PC-9 (cell line): ENCODE results near the gene SMG9. TPM values are rescaled to one million over a fixed set of nuclear protein-coding genes. Genes with fewer than 3 reads are reported as not detected.
"Not testable (repeated sequence)": the region's sequence is repeated elsewhere in the genome, so short reads cannot be mapped to it uniquely, and the experiment has no call there.

Source experiments
- BruUV-seq: library from RNA; stranded (reverse); fragments of 400-500 nt; replicated peaks from 2 replicates; lab custom pipeline; 2021; lab: Mats Ljungman, UMichigan
- CTCF ChIA-PET: fragments of 300-600 bp; sonication (Branson Sonifier 250); formaldehyde crosslinking; loops from one replicate; lab custom pipeline; 2022; ENCODE audit warnings: antibody characterized with exemption; lab: Charles Lee
- POLR2A ChIA-PET: fragments of 300-600 bp; sonication (Branson Sonifier 250); formaldehyde crosslinking; loops from one replicate; lab custom pipeline; 2022; ENCODE audit warnings: antibody characterized with exemption; ENCODE audit not compliant: unreplicated experiment; lab: Charles Lee
- DNase-seq, 2 experiments: peaks; one replicate each; pipeline versions ENCODE4 v3.0.0 to v3.0.0-alpha.2; 2015 to 2022; ENCODE audit warnings: mixed read lengths in 1 of 2
- H2AFZ ChIP-seq: fragments of 200-600 bp; sonication (generic); 2 replicates; pipeline ENCODE4 v1.8.1; 2017; ENCODE audit warnings: antibody characterized with exemption
- H3F3A ChIP-seq: fragments of 200-600 bp; sonication (generic); 2 replicates; pipeline ENCODE4 v1.8.1; 2017; ENCODE audit warnings: antibody characterized with exemption, mild to moderate bottlenecking, low read depth; ENCODE audit not compliant: insufficient read depth
- H3K27ac ChIP-seq: fragments of 200-600 bp; sonication (generic); 2 replicates; pipeline ENCODE4 v1.6.1; 2016; ENCODE audit warnings: mixed run types
- H3K27me3 ChIP-seq: fragments of 200-600 bp; sonication (generic); 2 replicates; pipeline ENCODE4 v1.6.1; 2016; ENCODE audit warnings: low read depth, mixed run types; ENCODE audit not compliant: insufficient read depth
- H3K36me3 ChIP-seq: fragments of 200-600 bp; sonication (generic); 2 replicates; pipeline ENCODE4 v1.6.1; 2016; ENCODE audit warnings: low read depth, mixed run types
- H3K4me1 ChIP-seq: fragments of 200-600 bp; sonication (generic); replicated peaks from 2 replicates; pipeline ENCODE4 v1.6.1; 2016; ENCODE audit warnings: mixed run types; ENCODE audit not compliant: insufficient read depth
- H3K4me2 ChIP-seq: fragments of 200-600 bp; sonication (generic); 2 replicates; pipeline ENCODE4 v1.6.1; 2017; ENCODE audit warnings: mixed run types
- H3K4me3 ChIP-seq: fragments of 200-600 bp; sonication (generic); 2 replicates; pipeline ENCODE4 v1.6.1; 2016; ENCODE audit warnings: mixed run types
- H3K79me2 ChIP-seq: fragments of 200-600 bp; sonication (generic); 2 replicates; pipeline ENCODE4 v1.6.1; 2017; ENCODE audit warnings: low read depth, mixed run types
- H3K9me2 ChIP-seq: fragments of 200-600 bp; sonication (generic); 2 replicates; pipeline ENCODE4 v1.8.1; 2017; ENCODE audit warnings: mild to moderate bottlenecking; ENCODE audit not compliant: insufficient read depth
- H3K9me3 ChIP-seq: fragments of 200-600 bp; sonication (generic); 2 replicates; pipeline ENCODE4 v1.8.1; 2016; ENCODE audit warnings: low read depth; ENCODE audit not compliant: insufficient read depth
- H4K20me1 ChIP-seq: fragments of 200-600 bp; sonication (generic); 2 replicates; pipeline ENCODE4 v1.8.1; 2017; ENCODE audit not compliant: insufficient read depth
- EZH2 ChIP-seq: fragments of 200-600 bp; sonication (generic); IDR thresholded peaks from 2 replicates; pipeline ENCODE4 v1.8.0; 2017; ENCODE audit warnings: antibody characterized with exemption, low read depth
- intact Hi-C: fragments of 100-400 bp; cut with micrococcal nuclease; formaldehyde crosslinking; loops from one replicate; pipeline ENCODE4 v1.10.0; 2022; ENCODE audit not compliant: unreplicated experiment
- total RNA-seq: library from RNA; stranded (reverse); gene quantifications from 2 replicates; pipeline ENCODE4 v1.2.3, GENCODE V29; 2021
- TF ChIP-seq, protein P1 (sequence below): fragments of 200-600 bp; sonication (generic); conservative IDR thresholded peaks from 2 replicates; pipeline ENCODE4 v1.6.1; 2017; ENCODE audit warnings: mixed run types, antibody characterized with exemption, mild to moderate bottlenecking, moderate library complexity

SMG9 gene
- total RNA-seq, 1 experiment from 2014 or later = 76.8 TPM

DNA sequence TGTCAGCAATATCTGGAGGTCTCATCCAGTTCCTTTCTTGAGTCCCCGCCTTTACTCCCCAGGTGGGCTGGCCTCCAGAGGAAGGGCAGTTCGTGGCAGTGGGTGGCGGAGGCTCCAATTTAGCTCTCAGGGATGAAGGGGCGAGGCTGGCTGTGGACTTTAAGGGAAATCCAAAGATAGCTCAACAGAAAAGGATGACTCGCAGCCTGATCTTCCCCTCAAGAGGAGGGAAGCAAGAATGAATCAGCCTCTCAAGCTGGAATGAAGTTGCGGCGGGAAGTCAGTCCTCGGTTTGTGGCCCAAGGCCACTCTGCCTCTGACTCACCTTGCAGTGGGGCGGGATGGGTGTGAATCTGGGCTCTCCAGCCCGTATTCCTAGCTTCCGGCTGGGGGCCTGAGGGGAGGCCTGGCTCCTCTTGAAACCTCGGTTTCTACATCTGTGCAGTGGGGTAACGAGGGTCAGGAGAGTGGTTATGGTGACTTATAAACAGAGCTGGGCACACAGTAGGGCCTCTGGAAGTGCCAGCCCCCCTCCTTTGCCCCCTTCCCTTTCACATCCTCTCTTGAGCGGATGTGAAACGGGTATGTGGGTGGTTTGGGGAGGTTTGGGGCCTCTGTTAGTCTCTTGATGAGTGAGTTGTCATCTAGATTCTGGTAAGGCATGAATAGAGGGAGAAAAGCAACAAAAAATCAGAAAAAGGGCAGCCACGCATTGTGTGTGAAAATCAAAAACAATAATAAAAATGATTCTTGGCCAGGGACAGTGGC lies 10.5 kb upstream of the SMG9 start:
- H3F3A ChIP-seq = peaks cover 62% of the 10 kb centered on the region
- ChIA-PET CTCF (interaction anchor here (0.6 to 1.3 kb wide), 4 partner anchors 12 to 97 kb away, joined by 3 to 4 read pairs (median 3); no protein-coding TSS in a partner anchor), POLR2A (interaction anchor here (0.5 to 0.9 kb wide), 9 partner anchors 9 to 1702 kb away, joined by 3 to 7 read pairs (median 5); partner anchors contain the start of genes FOSB and SMG9)
- H3K4me1 ChIP-seq = peaks cover 39% of the 10 kb centered on the region
- H2AFZ ChIP-seq = no peak overlapping the region
- BruUV-seq = TSS peak; percentile 42
- H3K27ac ChIP-seq = peak overlapping the region; percentile 88
- H4K20me1 ChIP-seq = no peaks in the 10 kb centered on the region
- H3K9me3 ChIP-seq = no peaks in the 10 kb centered on the region
- peak overlapping the region; percentile 6; the same call in 1 of the 2 replicates for H3K4me3 ChIP-seq
- DNase-seq = peak; percentile 90 to 95
- H3K27me3 ChIP-seq = no peaks in the 10 kb centered on the region
- H3K36me3 ChIP-seq = peaks cover 4% of the 10 kb centered on the region; the same call in 1 of the 2 replicates
- TF ChIP-seq EZH2 = no peak
- TF ChIP-seq, protein P1, sequence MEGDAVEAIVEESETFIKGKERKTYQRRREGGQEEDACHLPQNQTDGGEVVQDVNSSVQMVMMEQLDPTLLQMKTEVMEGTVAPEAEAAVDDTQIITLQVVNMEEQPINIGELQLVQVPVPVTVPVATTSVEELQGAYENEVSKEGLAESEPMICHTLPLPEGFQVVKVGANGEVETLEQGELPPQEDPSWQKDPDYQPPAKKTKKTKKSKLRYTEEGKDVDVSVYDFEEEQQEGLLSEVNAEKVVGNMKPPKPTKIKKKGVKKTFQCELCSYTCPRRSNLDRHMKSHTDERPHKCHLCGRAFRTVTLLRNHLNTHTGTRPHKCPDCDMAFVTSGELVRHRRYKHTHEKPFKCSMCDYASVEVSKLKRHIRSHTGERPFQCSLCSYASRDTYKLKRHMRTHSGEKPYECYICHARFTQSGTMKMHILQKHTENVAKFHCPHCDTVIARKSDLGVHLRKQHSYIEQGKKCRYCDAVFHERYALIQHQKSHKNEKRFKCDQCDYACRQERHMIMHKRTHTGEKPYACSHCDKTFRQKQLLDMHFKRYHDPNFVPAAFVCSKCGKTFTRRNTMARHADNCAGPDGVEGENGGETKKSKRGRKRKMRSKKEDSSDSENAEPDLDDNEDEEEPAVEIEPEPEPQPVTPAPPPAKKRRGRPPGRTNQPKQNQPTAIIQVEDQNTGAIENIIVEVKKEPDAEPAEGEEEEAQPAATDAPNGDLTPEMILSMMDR = no peak
- intact Hi-C loops = loop anchor here (1.0 to 2.0 kb wide), 2 partner anchors 12 to 20 kb away; no protein-coding TSS in a partner anchor
- no peaks in the 10 kb centered on the region for H3K79me2 ChIP-seq
- H3K9me2 ChIP-seq = no peaks in the 10 kb centered on the region
- peak overlapping the region; percentile 56 for H3K4me2 ChIP-seq

DNA sequence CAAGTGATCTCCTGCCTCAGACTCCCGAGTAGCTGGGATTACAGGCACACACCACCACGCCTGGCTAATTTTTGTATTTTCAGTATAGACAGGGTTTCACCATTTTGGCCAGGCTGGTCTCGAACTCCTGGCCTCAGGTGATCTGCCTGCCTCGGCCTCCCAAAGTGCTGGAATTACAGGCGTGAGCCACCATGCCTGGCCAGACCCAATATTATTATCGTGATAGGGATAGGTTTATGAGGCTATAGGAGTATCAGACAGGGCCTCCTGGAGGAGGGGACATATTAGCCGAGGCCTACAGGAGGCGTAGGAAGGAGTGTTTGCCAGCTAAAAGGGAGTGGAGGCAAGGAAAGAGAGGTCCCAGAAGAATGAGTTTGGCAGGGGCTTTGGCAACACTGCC lies 9.9 kb upstream of the SMG9 start:
- not testable (repeated sequence) for H4K20me1 ChIP-seq, DNase-seq, H3K9me2 ChIP-seq, H3K27me3 ChIP-seq, H3K79me2 ChIP-seq, H3K9me3 ChIP-seq, H3K36me3 ChIP-seq, H2AFZ ChIP-seq
- H3K4me2 ChIP-seq = peak overlapping the region; percentile 56
- peak overlapping the region; percentile 6; the same call in 1 of the 2 replicates for H3K4me3 ChIP-seq
- intact Hi-C loops = loop anchor here (1.0 to 2.0 kb wide), 2 partner anchors 13 to 20 kb away; no protein-coding TSS in a partner anchor
- TSS peak; percentile 24 for BruUV-seq
- H3K4me1 ChIP-seq = peaks cover 42% of the 10 kb centered on the region
- CTCF ChIA-PET = interaction anchor here (0.6 to 1.3 kb wide), 3 partner anchors 12 to 96 kb away, joined by 3 to 4 read pairs (median 3); no protein-coding TSS in a partner anchor
- POLR2A ChIA-PET = interaction anchor here (0.5 to 0.9 kb wide), 7 partner anchors 9 to 170 kb away, joined by 3 to 7 read pairs (median 5); partner anchors contain the start of gene SMG9
- H3K27ac ChIP-seq = peak overlapping the region; percentile 88
- peaks cover 61% of the 10 kb centered on the region for H3F3A ChIP-seq

DNA sequence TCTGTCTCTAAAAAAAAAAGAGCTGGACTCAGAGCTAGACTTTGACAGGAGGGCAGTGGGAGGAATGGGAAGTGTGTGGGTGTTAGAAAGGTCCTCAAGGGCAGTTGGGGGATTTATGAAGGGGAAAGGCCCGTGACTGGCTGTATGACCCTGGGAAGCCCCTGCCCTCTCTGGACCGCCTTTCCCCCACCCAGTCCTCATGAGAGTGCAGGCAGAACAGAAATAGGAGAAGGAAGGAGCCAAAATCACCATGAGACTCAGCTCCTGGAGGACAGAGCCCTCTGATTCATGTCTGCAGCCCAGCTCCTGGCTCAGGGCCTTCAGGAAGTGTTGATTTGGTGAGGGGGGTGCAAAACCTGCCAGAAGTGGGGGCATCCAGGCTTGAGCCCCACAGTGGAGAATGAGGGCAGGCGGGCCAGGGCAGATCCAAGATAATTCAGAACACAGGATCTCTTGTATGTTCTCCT lies 8.7 kb upstream of the SMG9 start:
- CTCF ChIA-PET = no interaction called here
- BruUV-seq = no TSS peak

More for the DNA sequence above, 8.7 kb upstream of the SMG9 start:
- POLR2A ChIA-PET = interaction anchor here (0.9 kb wide), 1 partner anchor 95 kb away, joined by 7 read pairs; no protein-coding TSS in a partner anchor
- intact Hi-C loops = no loop called here
- no peak for TF ChIP-seq EZH2
- TF ChIP-seq, protein P1 = no peak
- Histone ChIP-seq H2AFZ (no peak overlapping the region), H3K79me2 (no peaks in the 10 kb centered on the region), H3K4me1 (peaks cover 52% of the 10 kb centered on the region), H3K4me3 (no peak overlapping the region), H3K27ac (peak overlapping the region; percentile 47), H3F3A (peaks cover 56% of the 10 kb centered on the region), H3K27me3 (no peaks in the 10 kb centered on the region), H4K20me1 (no peaks in the 10 kb centered on the region), H3K36me3 (peaks cover 4% of the 10 kb centered on the region; the same call in 1 of the 2 replicates), H3K9me2 (no peaks in the 10 kb centered on the region), H3K4me2 (no peak overlapping the region), H3K9me3 (no peaks in the 10 kb centered on the region)
- no peak for DNase-seq
